HL-60 (cell line): Measurements from ENCODE around the gene PIP5KL1.

Source experiments
- TF ChIP-seq, protein P1 (sequence below): IDR thresholded peaks from one replicate; pipeline ENCODE4 v1.5.1; 2011; ENCODE audit warnings: low read length, control low read depth, inconsistent platforms; ENCODE audit not compliant: insufficient read depth
- TF ChIP-seq, protein P2 (sequence below): IDR thresholded peaks from 2 replicates; pipeline ENCODE4 v1.6.1; 2012; ENCODE audit warnings: low read depth; ENCODE audit not compliant: insufficient replicate concordance

DNA sequence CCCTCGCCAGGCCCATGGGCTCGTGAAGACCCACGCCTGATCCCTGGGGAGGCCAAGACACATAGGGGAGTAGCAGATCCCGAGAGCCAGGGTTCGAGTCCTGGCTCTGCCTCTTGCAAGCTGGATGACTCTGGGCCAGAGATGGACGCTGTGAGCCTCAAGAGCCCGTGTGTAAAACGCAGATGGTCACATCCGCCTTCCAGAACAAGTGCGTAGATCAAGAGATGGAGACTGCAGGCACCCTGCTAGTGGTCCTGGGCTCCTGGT, 22.0 kb downstream of the PIP5KL1 start:
- TF ChIP-seq, protein P1, sequence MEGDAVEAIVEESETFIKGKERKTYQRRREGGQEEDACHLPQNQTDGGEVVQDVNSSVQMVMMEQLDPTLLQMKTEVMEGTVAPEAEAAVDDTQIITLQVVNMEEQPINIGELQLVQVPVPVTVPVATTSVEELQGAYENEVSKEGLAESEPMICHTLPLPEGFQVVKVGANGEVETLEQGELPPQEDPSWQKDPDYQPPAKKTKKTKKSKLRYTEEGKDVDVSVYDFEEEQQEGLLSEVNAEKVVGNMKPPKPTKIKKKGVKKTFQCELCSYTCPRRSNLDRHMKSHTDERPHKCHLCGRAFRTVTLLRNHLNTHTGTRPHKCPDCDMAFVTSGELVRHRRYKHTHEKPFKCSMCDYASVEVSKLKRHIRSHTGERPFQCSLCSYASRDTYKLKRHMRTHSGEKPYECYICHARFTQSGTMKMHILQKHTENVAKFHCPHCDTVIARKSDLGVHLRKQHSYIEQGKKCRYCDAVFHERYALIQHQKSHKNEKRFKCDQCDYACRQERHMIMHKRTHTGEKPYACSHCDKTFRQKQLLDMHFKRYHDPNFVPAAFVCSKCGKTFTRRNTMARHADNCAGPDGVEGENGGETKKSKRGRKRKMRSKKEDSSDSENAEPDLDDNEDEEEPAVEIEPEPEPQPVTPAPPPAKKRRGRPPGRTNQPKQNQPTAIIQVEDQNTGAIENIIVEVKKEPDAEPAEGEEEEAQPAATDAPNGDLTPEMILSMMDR, result no peak
- TF ChIP-seq, protein P2, sequence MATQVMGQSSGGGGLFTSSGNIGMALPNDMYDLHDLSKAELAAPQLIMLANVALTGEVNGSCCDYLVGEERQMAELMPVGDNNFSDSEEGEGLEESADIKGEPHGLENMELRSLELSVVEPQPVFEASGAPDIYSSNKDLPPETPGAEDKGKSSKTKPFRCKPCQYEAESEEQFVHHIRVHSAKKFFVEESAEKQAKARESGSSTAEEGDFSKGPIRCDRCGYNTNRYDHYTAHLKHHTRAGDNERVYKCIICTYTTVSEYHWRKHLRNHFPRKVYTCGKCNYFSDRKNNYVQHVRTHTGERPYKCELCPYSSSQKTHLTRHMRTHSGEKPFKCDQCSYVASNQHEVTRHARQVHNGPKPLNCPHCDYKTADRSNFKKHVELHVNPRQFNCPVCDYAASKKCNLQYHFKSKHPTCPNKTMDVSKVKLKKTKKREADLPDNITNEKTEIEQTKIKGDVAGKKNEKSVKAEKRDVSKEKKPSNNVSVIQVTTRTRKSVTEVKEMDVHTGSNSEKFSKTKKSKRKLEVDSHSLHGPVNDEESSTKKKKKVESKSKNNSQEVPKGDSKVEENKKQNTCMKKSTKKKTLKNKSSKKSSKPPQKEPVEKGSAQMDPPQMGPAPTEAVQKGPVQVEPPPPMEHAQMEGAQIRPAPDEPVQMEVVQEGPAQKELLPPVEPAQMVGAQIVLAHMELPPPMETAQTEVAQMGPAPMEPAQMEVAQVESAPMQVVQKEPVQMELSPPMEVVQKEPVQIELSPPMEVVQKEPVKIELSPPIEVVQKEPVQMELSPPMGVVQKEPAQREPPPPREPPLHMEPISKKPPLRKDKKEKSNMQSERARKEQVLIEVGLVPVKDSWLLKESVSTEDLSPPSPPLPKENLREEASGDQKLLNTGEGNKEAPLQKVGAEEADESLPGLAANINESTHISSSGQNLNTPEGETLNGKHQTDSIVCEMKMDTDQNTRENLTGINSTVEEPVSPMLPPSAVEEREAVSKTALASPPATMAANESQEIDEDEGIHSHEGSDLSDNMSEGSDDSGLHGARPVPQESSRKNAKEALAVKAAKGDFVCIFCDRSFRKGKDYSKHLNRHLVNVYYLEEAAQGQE, result no peak
